HG02763 (cell line): ENCODE results near the gene KCNQ2.

Experiments used
- ATAC-seq: cut with Tn5 transposase; IDR thresholded peaks from one replicate; pipeline ENCODE4 v1.9.1; 2021; ENCODE audit warnings: mild to moderate bottlenecking, moderate library complexity; ENCODE audit not compliant: unreplicated experiment

KCNQ2 gene

GRCh38 chr20:63471717-63471980 is 806 bp downstream of the KCNQ2 start:
- no peak for ATAC-seq

DNA sequence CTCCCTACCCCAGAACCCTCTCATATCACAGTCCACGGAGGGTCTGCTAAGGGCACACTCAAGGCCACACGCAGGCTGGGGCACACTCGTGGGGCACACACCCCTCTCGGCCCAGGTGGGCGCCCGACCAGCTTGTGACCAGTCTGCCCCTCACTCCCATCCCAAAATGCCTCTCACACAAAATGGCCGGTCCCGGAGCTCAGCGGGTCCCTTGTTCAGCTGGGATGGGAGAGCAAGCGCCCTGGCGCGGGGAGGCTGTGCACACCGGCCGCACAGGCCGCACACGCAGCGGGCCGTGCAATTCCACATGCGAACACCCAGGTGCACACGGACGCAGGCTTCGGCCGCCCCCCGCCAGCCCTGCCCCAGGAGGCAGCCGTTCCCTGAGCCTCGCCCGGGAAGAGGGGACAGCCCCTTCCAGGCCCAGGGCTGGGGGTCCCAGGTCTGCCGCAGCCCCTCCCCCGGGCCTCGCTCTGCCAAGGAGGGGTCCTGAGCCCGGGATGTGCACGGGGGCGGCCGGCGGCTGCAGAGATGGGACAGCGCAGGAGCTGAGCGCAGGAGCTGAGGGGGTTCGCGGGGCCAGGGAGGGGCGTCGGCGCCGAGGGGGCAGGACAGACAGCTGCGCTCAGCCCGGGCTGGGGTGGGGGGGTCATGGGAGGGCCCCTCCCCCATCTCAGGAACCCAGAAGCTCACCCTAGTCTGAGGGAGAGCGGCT is 1.3 kb downstream of the KCNQ2 start:
- ATAC-seq = no peak

DNA sequence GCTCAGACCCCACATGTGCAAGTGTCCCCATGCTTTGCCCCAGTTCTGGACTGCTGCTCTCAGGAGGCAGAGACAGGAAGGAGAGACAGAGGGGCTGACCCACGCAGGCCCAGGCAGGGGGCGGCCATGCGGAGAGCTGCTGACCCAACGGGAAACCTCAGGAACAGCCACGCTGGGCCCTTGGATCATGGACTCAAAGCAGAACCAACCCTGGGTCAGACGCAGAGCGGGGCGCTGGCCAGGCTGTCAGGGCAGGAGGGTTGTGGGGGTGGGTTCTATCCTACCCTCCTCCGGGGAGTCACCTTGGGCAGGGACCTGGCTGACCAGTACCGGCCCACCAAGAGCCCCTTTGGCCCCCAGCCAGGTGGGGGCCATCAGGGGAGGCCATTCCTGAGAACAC is 2.0 kb downstream of the KCNQ2 start:
- ATAC-seq = no peak

- ATAC-seq = no peak
These were observed 2.7 kb downstream of the KCNQ2 start for GRCh38 chr20:63469713-63470101.

- no peak for ATAC-seq
These were observed 3.3 kb downstream of the KCNQ2 start for GRCh38 chr20:63469019-63469712.

- no peak for ATAC-seq
These were observed 4.0 kb downstream of the KCNQ2 start for GRCh38 chr20:63468421-63468820.

DNA sequence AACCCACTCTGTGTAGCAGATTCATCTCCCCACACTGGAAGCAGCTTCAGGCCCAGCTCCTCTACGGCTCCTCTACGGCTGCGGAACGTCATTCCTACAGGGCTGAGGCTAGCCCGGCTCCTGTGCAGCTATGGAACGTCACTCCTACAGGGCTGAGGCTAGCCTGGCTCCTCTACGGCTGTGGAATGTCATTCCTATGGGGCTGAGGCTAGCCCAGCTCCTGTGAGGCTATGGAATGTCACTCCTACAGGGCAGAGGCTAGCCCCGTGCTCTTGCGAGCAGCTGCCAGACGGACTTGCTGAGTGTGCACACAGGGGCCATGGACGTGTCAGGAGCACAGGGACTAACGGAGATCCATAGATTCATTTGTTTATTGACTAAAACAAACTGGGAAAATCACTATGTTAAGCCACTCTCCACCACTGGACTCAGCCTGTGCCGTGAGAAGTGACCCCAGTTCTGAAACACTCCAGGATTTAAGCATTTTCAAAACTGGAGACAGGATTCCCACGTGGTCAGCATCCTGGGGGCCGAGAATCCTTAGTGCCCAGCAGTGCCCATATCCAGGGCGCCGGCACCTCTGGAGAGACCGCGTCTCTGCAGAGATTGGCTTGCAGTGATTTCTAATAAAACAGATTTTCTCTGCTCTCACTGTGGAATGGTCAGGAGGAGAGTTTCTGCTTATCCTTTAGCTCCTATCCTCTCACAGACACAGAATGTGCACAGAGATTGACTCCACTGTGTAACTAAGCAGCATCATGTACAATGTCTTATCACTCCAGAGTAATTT is 5.0 kb downstream of the KCNQ2 start:
- ATAC-seq = no peak

DNA sequence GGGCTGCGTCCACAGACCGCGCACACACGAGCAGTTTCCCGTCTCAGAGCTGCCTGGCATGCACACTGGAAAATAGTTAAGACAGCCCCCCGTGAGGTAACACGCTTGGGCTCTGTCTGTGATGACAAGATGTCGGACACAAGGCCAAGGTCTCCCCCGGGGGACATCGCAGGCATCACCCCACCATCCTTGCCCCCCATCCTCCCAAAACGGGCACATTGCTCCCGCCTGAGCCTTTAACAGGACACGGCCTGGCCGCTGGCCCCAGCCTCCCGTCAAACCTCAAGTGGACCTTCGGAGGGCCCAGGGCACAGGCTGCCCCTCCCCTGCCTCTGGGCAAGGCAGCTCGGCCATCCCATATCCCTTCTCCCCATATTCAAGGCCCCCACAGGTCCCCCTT is 5.6 kb downstream of the KCNQ2 start:
- ATAC-seq = no peak

DNA sequence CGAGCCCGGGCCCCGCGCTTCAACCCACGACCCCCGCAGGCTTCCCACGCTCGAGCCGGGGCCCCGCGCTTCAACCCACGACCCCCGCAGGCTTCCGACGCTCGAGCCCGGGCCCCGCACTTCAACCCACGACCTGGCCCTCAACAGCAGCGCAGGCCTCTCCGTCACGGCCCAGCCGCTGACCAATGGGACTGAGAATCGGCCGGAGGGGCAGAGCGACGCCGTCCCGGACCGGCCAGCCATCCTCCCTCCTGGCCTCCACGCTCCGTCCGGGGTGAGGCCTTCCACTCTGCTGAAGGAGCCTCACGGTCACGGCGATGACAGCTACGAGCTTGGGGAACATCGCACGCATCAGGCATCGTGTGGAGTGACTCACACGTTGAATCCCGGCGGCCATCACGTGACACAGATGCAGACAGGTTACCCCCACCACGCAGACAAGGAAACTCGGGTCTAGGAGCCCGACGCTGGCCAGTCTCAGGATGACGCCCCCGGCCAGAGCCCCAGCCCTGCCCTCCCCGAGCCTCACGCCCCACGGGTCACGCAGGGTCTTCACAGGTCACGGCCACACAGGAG is 6.1 kb downstream of the KCNQ2 start:
- no peak for ATAC-seq

- ATAC-seq = no peak
These were observed 6.8 kb downstream of the KCNQ2 start for GRCh38 chr20:63465380-63466249.

DNA sequence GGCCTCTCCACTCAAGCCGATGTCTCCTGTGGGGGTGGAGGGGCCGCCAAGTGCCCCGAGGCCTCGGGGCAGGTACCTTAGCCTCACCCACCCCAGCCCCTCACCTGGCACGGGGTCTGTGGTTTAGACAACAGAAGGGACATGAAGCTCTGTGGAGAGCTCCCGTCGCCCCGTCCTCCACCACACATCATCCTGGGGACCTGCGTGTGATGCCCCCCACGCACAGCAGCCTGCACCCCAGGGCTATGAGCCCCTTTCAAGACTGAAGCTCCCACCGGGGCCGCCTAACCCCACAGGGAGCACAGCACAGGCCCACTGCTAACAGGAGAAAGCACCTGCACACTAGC is 8.2 kb downstream of the KCNQ2 start:
- ATAC-seq = no peak

DNA sequence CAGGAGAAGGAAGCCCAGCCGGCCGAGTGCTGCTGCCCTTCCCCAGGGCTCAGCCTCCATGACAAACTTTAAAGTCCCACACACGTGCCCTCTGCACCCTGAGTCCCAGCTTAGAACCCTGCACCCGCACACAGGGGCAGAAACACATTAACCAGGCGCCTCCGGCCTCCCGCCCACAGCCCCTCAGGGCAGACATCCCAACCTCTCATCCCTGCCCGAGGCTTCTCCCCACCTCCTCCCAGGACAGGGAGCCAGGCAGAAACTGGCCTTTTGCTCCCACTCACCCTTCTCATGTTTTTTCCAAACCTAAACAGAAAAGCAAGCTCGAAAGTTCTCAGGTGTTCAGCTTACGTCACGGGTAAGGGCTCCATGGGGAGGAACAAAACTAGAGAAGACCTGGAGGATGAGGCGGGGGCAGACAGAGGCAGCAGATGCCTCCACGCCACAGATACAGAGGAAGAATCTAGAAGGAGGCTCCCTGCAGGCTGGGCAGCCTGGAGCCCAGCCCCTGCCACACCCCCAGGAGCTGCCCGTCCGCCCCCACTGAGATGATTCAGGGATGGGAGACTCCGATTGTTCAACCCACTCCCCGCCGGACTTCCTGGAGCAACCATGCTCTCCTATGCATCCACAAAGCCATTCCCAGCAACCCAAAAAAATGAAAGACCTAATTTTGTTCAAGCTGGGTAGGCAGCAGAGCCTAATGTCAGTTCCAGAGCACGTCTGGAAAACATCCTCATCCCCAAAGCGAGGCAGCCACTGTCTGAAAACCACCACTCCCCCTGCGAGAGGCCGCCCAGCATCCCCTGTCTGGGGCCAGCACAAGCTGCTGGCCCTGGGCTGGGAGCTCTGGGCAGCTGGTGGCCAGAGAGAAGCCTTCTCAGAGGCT is 8.8 kb downstream of the KCNQ2 start:
- no peak for ATAC-seq

- no peak for ATAC-seq
These were observed 10.2 kb downstream of the KCNQ2 start for GRCh38 chr20:63462244-63462643.

- ATAC-seq = no peak
These were observed 11.2 kb downstream of the KCNQ2 start for GRCh38 chr20:63461104-63461763.

- no peak for ATAC-seq
These were observed 13.4 kb downstream of the KCNQ2 start for GRCh38 chr20:63459070-63459380.

GRCh38 chr20:63458170-63459069 is 14.0 kb downstream of the KCNQ2 start:
- ATAC-seq = no peak

GRCh38 chr20:63457737-63458136 is 14.7 kb downstream of the KCNQ2 start:
- ATAC-seq = no peak

DNA sequence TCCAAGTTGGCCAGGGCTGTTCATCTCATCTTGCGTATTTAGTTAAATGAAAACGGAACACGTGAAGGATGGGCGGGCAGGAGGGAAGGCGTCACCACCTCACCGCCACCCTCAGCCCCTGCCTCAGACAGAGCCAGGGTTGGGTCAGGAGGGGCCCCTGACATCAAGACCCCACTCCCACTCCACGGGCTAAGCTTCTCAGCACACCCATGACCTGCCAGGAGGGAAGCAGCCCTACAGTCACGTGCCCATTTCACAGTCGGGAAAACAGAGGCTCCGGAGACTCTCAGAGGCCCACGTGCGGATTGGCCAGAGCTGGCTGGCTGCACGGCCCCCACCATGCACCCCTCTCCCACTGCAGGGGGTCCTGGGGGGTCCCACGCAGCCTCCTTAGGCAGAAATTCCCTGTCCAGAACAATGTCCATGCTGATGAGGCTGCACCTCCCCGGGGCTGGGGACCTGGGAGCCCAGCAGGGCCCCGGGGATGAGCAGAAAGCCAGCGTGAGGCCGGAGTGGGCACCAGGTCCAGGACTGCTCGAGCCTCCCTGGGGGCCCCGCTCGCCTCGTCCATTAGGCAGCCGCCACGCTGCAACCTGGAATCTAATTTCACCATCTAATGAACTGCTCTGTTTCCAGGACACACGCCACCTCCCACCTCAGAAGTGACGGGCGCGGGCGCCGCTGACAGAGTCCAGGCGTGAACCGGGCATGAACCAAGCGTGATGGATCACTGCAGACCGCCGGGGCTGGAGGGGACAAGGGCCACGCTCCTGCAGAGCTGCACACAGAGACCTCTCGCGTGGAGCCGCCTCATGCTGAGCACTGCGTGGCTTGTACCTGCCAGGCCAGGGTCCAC is 15.8 kb downstream of the KCNQ2 start:
- no peak for ATAC-seq
